Measurements from ENCODE around the gene DCHS2. TPM values are rescaled to one million over a fixed set of nuclear protein-coding genes. Genes with fewer than 3 reads are reported as not detected.

DCHS2 gene
- total RNA-seq, 1 donor from 2014 or later, result 1.8 TPM

DNA sequence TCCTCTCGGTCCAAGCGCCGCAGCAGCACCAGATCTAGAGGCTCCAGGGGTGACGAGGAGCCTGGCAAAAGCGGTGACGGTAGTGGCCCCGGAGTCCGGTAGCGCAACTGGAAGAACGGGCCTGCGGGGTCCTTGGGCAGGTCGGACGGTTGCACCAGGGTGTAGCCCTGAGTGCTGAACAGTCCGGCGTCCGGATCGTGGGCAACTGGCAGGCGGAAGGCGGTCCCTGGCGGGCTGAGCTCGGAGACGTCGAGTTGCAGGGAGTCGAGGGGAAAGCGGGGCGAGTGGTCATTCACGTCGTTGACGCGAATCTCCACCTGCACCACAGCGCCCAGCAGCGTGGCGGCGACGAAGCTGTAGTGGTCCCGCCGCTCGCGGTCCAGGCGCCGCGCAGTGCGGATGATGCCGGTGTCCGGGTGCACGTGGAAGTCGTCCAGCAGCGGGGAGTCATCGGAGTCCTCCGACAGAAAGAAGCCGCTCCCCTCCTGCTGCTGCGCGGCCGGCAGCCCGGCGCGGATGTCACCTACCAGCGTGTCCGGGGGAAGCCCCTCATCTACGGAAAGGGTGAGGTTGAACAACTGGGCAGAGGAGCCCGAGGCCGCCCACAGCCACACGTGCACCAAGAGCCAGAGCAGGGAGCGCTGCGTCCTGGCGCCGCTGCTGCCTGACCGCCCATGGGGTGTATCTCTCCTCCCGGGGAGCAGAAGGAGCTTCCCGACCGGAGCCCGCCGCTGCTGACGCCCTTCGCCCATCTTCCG lies 837 bp downstream of the DCHS2 start:
- DNase-seq (ENCODE audit: low spot score), result no peak

GRCh38 chr4:154490234-154490582 lies 1.4 kb downstream of the DCHS2 start:
- no peak for DNase-seq (ENCODE audit: low spot score)

DNA sequence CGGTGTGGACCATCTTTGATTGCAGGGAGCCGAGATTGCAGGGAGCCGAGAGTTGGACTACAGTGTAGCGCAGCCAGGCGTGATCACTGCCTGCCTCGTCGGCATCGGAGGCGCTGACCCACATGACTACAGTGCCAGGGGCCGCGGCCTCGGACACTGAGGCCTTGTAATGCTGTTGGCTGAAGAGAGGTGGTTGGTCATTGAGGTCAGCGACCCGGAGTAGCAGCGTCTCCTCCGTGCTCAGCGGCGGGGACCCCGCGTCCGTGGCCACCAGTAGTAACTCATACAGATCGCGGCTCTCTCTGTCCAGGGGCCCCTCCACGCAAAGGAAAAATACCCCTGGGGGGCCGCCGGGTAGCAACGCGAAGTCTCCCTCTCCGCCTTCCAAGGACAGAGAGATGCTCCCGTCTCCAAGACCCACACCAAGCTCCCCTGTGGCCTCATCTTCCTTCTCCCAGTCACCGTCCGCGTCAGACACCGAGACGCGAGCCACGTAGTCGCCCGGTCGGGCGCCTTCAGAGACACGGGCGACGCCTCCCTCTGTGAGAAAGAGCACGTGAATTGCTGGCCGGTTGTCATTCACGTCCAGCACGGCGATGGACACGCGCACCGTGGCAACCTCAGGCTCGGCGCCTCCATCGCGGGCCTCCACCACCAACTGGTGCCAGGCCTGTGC lies 1.9 kb downstream of the DCHS2 start:
- DNase-seq (ENCODE audit: low spot score), result no peak

DNA sequence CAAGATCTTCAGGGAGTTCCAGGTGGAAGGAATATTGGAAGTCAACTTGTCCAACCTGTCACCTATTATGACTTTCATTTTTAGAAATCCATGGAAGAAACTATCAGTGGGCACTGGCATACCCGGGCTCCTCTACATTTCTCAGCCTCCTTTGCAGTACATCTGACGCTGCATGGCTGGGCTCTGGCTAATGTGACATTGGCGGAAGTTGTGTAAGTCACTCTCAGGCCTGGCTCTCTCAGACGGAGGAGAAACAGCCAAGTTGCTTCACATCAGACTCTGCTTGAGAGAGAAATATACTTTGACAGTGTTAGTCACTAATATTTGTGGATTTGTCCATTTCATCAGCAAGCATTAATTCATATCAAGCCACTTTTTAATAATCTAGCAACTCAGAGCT lies 4.5 kb downstream of the DCHS2 start:
- no peak for DNase-seq (ENCODE audit: low spot score)

GRCh38 chr4:154485127-154485773 lies 6.3 kb downstream of the DCHS2 start:
- DNase-seq (ENCODE audit: low spot score), result no peak

DNA sequence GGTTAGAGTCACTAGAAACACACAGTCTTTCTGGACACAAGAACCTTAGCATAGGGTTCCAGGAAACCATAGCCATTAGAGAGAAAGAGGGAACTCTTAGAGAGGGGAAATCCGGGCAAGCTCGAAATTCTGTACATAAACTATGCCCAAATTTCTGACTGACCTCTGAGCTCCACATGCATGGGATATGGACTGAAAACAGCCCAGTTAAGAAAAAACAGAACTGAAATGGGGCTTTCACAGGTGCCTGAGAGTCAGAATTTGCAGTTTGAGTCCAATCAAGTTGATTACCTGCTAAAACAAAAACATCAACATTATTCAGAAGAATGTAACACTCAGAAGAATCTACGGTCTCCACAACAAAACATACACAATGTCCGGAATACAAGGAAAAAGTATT lies 13.1 kb downstream of the DCHS2 start:
- no peak for DNase-seq (ENCODE audit: low spot score)

GRCh38 chr4:154478128-154478527 lies 13.5 kb downstream of the DCHS2 start:
- no peak for DNase-seq (ENCODE audit: low spot score)

DNA sequence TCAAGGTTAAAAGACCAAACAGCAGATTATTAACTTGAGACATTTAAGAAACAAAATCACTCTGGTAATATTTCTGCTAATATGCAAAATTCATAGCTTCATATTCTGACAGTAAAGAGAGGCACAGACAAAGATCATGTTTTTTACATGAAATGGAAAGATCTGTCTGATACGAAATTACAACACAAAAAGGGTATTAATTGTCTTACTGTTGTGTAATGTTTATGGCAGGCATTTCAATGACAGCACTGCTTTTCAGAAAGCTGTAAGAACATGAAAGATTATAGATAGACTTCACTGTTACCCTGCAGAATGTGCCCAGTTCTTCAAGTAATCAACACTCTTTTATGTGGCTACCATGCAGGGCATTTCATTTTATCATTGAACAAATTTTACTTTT lies 15.4 kb downstream of the DCHS2 start:
- DNase-seq (ENCODE audit: low spot score), result no peak

DNA sequence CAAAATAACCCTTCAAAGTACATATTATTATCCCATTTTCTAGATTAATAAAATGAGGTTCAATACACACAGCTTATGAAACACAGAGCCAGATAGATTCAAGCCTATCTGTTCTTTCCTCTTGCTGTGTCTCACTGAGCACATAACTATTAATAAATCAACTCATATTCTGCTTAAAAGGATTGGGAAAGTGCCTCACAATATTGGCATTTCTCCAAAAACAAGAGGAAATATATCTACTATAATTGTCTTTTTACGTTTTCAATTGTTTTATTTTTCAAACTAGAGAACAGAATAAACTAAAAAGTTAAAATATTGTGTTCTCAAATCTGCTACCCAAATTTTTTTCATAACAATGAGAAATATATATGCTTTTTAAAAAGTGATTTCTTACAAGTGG lies 15.8 kb downstream of the DCHS2 start:
- no peak for DNase-seq (ENCODE audit: low spot score)

DNA sequence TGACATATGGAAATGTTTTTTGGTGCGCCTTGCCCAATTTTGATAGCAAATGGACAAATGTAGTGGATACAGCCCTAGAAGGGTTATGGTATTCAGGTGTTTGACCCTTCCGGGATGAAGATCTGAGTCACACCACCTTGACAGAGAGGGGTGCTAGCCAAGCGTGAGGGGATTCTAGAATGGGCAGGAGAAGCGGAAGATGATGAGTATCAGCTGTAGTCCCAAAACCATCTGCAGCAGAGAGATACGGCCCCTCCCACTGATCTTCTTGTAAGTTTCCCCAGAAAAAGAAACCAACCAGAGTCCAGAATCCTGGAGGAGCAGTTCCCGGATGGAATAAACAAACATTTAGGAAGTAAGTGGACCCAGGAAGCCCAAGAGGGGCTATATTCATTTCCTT lies 18.1 kb downstream of the DCHS2 start:
- DNase-seq (ENCODE audit: low spot score), result no peak

DNA sequence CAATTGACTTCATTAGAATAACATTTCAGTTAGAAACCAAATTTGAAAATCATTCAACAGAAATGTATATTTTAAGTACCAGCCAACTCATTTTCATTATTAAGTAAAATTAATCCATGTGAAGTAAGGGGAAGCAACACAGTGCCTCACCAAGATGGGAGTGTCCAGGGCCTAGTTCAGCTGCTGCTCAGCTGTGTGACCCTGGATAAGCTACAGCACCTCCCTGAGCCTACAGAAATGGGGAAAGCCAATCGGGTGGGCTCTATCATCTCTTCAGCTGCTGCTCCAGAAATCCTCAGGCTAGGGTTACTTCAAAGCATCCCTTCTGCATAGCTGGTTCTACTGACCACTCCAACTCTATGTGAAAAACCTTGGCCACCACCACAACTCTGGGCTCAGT lies 18.7 kb downstream of the DCHS2 start:
- no peak for DNase-seq (ENCODE audit: low spot score)

DNA sequence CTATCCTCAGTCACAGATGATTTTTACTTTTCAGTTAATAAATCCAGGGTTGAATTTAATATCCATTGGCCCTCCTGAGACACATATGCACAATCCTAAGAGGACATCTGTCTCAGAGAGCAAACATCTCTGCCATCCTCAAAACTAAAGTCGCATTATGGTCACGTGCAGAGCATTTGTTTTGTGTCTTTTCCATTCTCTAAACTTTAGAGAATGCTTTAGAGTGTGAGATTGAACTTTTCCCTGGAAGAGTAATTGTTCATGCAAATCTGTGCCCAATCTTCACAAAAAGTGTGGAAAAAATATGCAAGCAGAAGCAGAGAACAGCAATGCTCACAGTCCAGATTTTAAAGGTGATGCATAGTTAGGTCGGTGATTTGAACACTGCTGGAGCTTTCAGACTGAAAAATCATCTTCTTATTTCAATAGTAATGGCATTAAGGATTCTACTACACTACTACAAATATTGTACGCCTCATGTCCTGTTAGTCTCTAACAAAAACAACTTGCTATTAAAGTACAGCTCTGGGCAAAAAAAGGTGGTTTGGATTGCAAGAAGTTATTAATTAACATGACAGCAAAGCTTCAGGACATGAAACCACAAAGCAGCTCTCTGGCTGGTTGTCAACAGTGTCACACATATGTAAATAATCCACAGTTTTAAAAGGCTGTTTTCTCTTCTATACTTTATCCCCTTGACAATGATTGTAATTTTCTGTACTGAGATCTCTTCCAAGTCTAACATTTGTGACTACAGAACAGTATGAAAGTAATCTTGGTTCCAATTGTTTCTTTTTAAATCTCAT lies 19.9 kb downstream of the DCHS2 start:
- DNase-seq (ENCODE audit: low spot score), result no peak

DNA sequence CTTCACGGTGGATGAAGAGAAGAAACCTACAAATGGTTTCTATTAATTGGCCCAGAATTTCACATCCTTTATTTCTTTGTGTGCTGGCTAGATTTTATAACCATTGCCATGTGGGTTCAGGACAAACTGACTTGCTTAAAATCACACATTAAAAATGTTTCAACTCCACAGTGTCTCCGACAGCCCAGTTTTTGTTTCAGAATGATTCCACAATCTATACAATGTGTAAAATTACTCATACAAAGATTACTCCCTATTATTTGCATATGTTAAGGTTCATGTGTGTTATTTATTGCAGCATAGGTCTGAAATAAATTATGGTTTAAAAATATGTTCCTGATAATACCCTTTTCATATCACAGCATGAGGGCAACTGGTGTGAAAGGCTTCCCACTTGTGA lies 20.6 kb downstream of the DCHS2 start:
- DNase-seq (ENCODE audit: low spot score), result no peak

GRCh38 chr4:154467886-154468285 lies 23.7 kb downstream of the DCHS2 start:
- DNase-seq (ENCODE audit: low spot score), result no peak

- DNase-seq (ENCODE audit: low spot score), result no peak
Observed at GRCh38 chr4:154466336-154466735, 25.3 kb downstream of the DCHS2 start.

DNA sequence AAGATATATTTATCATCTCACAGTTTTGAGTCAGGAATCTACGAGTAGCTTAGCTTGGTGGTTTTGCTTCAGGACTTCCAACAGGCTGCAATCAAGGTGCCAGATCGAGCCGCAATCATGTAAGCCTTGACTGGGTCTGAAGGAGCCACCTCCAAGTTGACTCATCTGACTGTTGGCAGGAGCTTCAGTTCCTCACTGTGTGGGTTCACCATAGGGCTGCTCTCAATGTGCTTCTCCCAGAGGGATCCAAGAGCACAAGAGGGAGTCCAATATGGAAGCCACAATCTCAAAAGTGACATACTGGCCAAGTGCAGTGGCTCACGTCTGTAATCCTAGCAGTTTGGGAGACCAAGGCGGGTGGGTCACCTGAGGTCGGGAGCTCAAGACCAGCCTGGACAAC lies 26.5 kb downstream of the DCHS2 start:
- no peak for DNase-seq (ENCODE audit: low spot score)

DNA sequence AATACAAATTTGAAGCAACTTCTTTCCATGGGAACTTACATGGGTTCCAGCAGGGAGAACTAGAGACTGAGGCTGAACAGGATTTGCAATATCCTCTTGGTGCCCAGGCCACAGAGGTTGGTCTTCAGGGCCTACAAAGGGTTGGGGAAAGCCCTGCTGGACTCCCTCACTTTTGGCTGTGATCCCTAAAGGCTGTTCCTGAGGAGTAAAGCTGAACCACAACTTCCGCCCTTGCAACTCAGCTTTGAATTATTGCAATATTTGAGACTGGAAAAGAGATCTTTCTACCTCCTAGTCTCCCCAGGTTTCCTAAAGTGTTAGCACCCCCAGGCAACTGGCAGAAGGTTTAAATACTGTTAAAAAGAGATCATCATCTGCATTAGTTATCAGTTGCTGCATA lies 26.9 kb downstream of the DCHS2 start:
- no peak for DNase-seq (ENCODE audit: low spot score)

- DNase-seq (ENCODE audit: low spot score), result no peak
Observed at GRCh38 chr4:154462081-154462810, 29.4 kb downstream of the DCHS2 start.

DNA sequence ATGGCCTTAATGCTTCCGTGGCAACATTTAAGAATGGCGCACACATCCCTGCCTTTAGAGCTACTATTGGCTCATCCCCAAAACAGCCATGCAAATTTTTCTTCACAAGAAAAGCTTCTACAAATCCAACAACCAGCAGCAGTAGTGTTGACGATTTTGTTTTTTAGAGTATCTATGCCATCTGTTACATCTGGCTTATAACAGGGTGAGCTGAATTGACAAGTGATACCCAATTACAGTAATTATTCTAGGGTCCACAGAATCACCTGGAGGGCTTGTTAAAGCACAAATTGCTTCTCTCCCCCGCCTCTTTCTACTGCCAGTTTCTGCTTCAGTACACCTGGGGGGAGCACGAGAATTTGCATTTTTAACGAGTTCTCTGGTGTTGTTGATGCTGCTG lies 34.1 kb downstream of the DCHS2 start:
- no peak for DNase-seq (ENCODE audit: low spot score)

DNA sequence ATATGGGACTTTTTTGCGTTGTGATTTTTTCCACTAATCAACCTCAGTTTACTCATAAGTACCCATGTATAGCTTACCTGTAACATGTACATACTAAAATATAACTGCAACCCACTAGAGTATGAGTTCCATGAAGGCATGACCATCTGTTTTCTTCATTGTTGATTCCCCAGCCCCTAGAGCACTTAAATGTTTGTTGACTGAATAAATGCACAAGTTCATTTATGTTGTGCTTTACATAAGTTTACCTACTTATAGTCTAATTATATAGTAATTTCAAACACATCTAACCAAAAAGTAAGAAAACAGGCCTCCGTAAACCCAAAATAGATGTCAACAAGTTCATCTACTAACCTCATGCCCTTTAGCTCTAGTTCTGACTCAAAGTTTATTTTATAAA lies 34.7 kb downstream of the DCHS2 start:
- no peak for DNase-seq (ENCODE audit: low spot score)

GRCh38 chr4:154456240-154456639 lies 35.4 kb downstream of the DCHS2 start:
- no peak for DNase-seq (ENCODE audit: low spot score)

- DNase-seq (ENCODE audit: low spot score), result no peak
Observed at GRCh38 chr4:154455111-154455510, 36.5 kb downstream of the DCHS2 start.

Measured in ureter (tissue), 1 donor.